GM12892 (cell line): ENCODE data around the gene RAB4B.

ENCODE experiments used
- POLR2A ChIP-seq: IDR thresholded peaks from 2 replicates; pipeline ENCODE4 v1.6.1; 2011; ENCODE audit warnings: low read depth, low read length, control low read depth
- POLR2AphosphoS5 ChIP-seq: IDR thresholded peaks from 2 replicates; pipeline ENCODE4 v1.6.1; 2011; ENCODE audit warnings: low read depth, low read length, control low read depth
- TAF1 ChIP-seq: IDR thresholded peaks from 2 replicates; pipeline ENCODE4 v1.6.1; 2011; ENCODE audit warnings: low read depth, mild to moderate bottlenecking, control low read depth, low read length, borderline replicate concordance

GRCh38 chr19:40755248-40755624 lies 22.8 kb upstream of the RAB4B start:
- TF ChIP-seq POLR2A (no peak), POLR2AphosphoS5 (no peak), TAF1 (no peak)
